Thyroid gland (tissue), 4 donors: Measurements from ENCODE around the gene WNT11. TPM values are rescaled to one million over a fixed set of nuclear protein-coding genes. Genes with fewer than 3 reads are reported as not detected.

Source experiments
- DNase-seq, 2 donors: peaks; one replicate each; pipeline ENCODE4 v3.0.0-alpha.2; 2019
- H3K27ac ChIP-seq, 3 donors: fragments of 200-600 bp; sonication (generic); 1 replicate in 2 of 3; 2 replicates in 1 of 3; pipeline ENCODE4 v1.5.1; 2016 to 2019; ENCODE audit warnings: mild to moderate bottlenecking in 1 of 3, moderate library complexity in 1 of 3
- H3K27me3 ChIP-seq: fragments of 200-600 bp; sonication (generic); one replicate; pipeline ENCODE4 v1.5.1; 2019
- H3K36me3 ChIP-seq, 2 donors: fragments of 200-600 bp; sonication (generic); one replicate each; pipeline ENCODE4 v1.5.1; 2016 to 2019
- H3K4me1 ChIP-seq, 2 donors: fragments of 200-600 bp; sonication (generic); one replicate each; pipeline ENCODE4 v1.5.1; 2017 to 2019
- H3K4me3 ChIP-seq, 3 donors: fragments of 200-600 bp; sonication (generic); replicated peaks in 1 of 3; 1 replicate in 2 of 3; 2 replicates in 1 of 3; pipeline ENCODE4 v1.5.1; 2016; ENCODE audit warnings: mild to moderate bottlenecking in 1 of 3
- H3K9me3 ChIP-seq: fragments of 200-600 bp; sonication (generic); one replicate; pipeline ENCODE4 v1.5.1; 2017
- CTCF ChIP-seq, 6 experiments: fragments of 200-600 bp in 3 of 6; fragments of 450-650 bp in 3 of 6; sonication (generic) in 3 of 6; IDR thresholded peaks; one replicate each; pipeline ENCODE4 v1.5.1; 2016 to 2019; ENCODE audit warnings: antibody characterized with exemption in 6 of 6, mild to moderate bottlenecking in 2 of 6, inconsistent platforms in 1 of 6, moderate library complexity in 1 of 6
- POLR2A ChIP-seq, 2 donors: fragments of 450-650 bp; IDR thresholded peaks; one replicate each; pipeline ENCODE4 v1.6.1; 2017; ENCODE audit warnings: antibody characterized with exemption in 2 of 2, mild to moderate bottlenecking in 2 of 2, moderate library complexity in 1 of 2
- WGBS, 2 donors: methylation state at CpG; one replicate each; pipeline ENCODE4 v1.1.5; 2017; 5-methylcytosine and 5-hydroxymethylcytosine counted together
- intact Hi-C: fragments of 100-400 bp; cut with DNase I; formaldehyde crosslinking; loops from one replicate; pipeline ENCODE4 v1.15.1; 2023
- total RNA-seq, 4 donors: library from RNA; depleted of rRNA; stranded (reverse); fragments of >200 nt; gene quantifications; one replicate each; pipeline ENCODE4 v1.2.3, GENCODE V29; 2016

WNT11 gene
- total RNA-seq, 4 donors from 2014 or later: 7.3 to 31.5 (median 10.7) TPM

DNA sequence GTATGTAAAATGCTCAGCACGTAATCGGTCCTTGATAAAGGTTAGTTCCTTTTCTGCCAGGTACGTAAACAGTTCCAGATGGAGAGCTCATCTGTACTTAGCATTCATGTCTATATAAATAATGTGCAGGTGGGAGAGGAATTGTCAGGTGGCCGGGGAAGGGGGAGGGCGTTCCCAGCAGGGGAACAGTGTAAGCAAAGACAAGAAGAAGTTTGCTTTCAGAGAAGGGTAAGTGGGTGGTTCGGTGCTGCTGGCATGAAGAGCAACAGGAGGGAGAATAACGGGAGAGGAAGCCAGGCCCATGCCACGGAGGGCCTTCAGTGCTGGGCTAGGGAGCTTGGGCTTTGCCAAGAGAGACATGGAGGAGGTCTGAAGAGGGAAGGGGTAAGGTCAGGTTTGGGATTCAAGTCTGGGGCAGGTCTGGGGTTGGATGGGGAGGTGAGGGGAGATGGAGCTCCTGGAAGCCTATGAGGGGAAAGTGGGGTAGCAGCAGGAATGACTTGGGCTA, 11.4 kb upstream of the WNT11 start:
- TF ChIP-seq CTCF (IDR thresholded peaks at IDR 0.05) (no peak), POLR2A (IDR thresholded peaks at IDR 0.05) (no peak)
- Histone ChIP-seq H3K9me3 (no peaks in the 10 kb centered on the region), H3K4me1 (no peaks in the 10 kb centered on the region), H3K4me3 (no peak overlapping the region), H3K27ac (no peak overlapping the region), H3K27me3 (no peaks in the 10 kb centered on the region), H3K36me3 (no peaks in the 10 kb centered on the region)
- no peak for DNase-seq
- intact Hi-C loops: no loop called here
- 62 to 66% methylated on average over 8 of the region's 8 CpGs for WGBS, 2 donors

- Histone ChIP-seq H3K27me3 (no peaks in the 10 kb centered on the region), H3K27ac (no peak overlapping the region), H3K9me3 (no peaks in the 10 kb centered on the region), H3K4me1 (no peaks in the 10 kb centered on the region), H3K4me3 (no peak overlapping the region), H3K36me3 (no peaks in the 10 kb centered on the region)
- DNase-seq: no peak
- intact Hi-C loops: no loop called here
- TF ChIP-seq POLR2A (IDR thresholded peaks at IDR 0.05) (no peak), CTCF (IDR thresholded peaks at IDR 0.05) (no peak)
- 65 to 77% methylated on average over 9 of the region's 9 CpGs for WGBS, 2 donors
These were observed 10.4 kb upstream of the WNT11 start for GRCh38 chr11:76216536-76217325.

DNA sequence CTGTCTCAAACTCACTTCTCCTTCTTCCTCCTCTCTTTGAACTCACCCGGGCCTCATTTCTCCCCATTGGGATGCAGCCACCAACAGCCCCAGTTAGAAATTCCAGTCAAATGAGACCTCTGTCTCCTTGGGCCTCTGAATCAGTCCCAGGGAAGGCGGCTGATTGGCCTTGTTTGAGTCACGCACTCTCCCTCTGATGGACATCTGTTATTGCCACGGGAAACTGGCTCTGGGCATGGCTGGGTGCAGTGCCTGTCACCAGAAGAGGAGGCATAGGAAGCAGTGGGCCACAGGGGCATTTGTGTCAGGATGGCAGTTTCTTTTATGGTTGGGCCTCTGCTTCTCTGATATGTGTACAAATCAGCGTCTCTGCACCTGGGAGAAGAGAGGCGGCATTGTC, 9.6 kb upstream of the WNT11 start:
- no peak overlapping the region for H3K27ac ChIP-seq
- intact Hi-C loops: no loop called here
- 81 to 91% methylated on average over 6 of the region's 6 CpGs for WGBS, 2 donors

GRCh38 chr11:76214968-76215548, 8.8 kb upstream of the WNT11 start:
- 91 to 95% methylated on average over 6 to 7 of the region's 7 CpGs for WGBS, 2 donors
- no peaks in the 10 kb centered on the region for H3K27me3 ChIP-seq
- H3K27ac ChIP-seq: no peak overlapping the region
- TF ChIP-seq POLR2A (IDR thresholded peaks at IDR 0.05) (no peak), CTCF (IDR thresholded peaks at IDR 0.05) (no peak)
- H3K4me3 ChIP-seq: no peak overlapping the region
- intact Hi-C loops: no loop called here
- DNase-seq: no peak
- no peaks in the 10 kb centered on the region for H3K9me3 ChIP-seq
- peaks cover 1 to 10% of the 10 kb centered on the region in 2 donors for H3K4me1 ChIP-seq
- no peaks in the 10 kb centered on the region for H3K36me3 ChIP-seq

More for the DNA sequence above, 9.6 kb upstream of the WNT11 start:
- Histone ChIP-seq H3K9me3 (no peaks in the 10 kb centered on the region), H3K4me1 (peaks cover 0 to 2% of the 10 kb centered on the region in 2 donors), H3K4me3 (no peak overlapping the region), H3K27me3 (no peaks in the 10 kb centered on the region), H3K36me3 (no peaks in the 10 kb centered on the region)
- no peak for TF ChIP-seq POLR2A (IDR thresholded peaks at IDR 0.05)
- TF ChIP-seq CTCF (IDR thresholded peaks at IDR 0.05): no peak
- DNase-seq: no peak

DNA sequence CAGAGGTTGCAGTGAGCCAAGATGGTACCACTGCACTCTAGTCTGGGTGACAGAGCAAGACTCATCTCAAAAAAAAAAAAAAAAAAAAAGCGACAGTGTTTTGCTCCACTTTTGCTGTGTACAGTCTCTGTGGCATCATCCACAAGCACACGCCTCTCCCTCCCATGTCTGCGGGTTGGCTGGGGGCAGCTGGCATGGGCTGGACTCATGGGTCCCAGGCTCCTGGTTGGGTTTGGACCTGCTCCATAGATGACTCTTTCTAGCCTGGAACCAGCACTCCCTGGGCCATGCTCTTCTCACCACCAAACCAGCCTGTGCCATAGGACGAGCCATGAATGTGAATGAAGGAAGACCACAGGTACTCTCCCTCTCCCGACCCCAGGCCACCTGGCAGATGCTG, 7.9 kb upstream of the WNT11 start:
- no peaks in the 10 kb centered on the region for H3K36me3 ChIP-seq
- no peaks in the 10 kb centered on the region for H3K9me3 ChIP-seq
- TF ChIP-seq CTCF (IDR thresholded peaks at IDR 0.05): no peak
- no peak for TF ChIP-seq POLR2A (IDR thresholded peaks at IDR 0.05)
- no peaks in the 10 kb centered on the region for H3K27me3 ChIP-seq
- DNase-seq: no peak
- H3K27ac ChIP-seq: no peak overlapping the region
- H3K4me1 ChIP-seq: peaks cover 6 to 19% of the 10 kb centered on the region in 2 donors
- no peak overlapping the region for H3K4me3 ChIP-seq
- 95 to 99% methylated on average over 5 of the region's 5 CpGs for WGBS, 2 donors
- intact Hi-C loops: no loop called here
